Stimulated activated CD8-positive, alpha-beta memory T cell treated with anti-CD3 and anti-CD28 coated beads, Interleukin-15, amount 100 ng/mL, for 4 hours (primary cell): ENCODE data around the gene PAK1.
A peak's percentile ranks its signal among the peaks of the same experiment; 100 is the strongest.

Source experiments
- DNase-seq, 2 donors: peaks; one replicate each; pipeline ENCODE4 v3.0.0-alpha.2; 2020; ENCODE audit warnings: low read depth in 2 of 2

The PAK1 gene

GRCh38 chr11:77436969-77437368, 36.9 kb downstream of the PAK1 start:
- no peak for DNase-seq

DNA sequence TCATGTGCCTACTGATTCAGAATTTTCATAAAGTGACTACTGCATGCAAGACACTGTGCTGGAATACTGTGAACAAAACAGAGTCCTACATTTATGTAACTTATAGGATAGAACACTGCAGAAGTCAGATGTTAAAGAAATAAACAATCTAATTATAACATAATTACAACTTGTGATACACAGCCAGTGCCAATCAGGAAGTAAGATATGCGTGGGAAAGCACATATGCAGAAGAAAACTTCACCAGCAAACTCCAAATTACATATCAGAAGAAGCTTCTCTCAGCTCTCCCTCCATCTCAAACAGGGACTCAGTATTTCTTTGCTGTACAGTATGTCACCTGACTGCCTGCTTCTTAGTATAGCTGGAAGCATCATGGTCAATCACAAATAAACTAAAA, 37.4 kb downstream of the PAK1 start:
- DNase-seq: no peak

DNA sequence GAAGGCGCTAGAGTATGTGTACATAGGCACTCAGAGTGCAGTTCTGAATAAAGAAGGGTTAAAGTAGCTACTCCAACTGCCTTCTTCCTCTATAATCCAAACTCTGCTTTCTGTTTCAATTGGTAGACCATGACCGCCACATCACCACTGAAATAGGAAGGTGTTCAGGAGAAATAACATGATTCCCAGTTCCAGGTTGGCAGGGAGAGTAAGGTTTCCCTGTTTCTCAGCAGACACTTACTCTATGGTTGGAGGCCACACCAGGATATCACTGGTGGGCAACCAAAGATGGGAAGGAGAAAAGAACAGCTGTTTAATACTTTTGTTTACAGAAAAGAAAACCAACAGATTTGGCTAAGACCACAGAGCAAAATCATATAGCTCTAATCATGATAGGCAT, 37.9 kb downstream of the PAK1 start:
- no peak for DNase-seq

DNA sequence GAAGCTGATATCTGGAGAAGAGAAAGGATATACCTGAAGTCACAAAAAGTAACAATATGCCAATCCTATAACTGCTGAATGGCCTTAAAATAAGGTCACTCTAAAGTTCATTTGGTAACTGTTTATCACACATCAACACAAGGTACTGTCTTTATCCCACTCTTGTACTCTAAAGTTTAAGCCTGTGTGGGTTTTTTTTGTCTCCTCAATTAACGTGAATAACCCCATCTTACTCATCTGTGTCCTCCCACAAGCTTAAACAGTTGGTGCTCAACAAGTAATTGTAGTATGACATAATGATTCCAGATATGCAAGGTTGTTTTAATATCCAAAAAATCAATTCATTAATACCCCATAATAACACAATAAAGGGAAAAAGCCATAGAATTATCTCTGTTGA, 42.1 kb downstream of the PAK1 start:
- no peak for DNase-seq

GRCh38 chr11:77428598-77428997, 45.3 kb downstream of the PAK1 start:
- no peak for DNase-seq

DNA sequence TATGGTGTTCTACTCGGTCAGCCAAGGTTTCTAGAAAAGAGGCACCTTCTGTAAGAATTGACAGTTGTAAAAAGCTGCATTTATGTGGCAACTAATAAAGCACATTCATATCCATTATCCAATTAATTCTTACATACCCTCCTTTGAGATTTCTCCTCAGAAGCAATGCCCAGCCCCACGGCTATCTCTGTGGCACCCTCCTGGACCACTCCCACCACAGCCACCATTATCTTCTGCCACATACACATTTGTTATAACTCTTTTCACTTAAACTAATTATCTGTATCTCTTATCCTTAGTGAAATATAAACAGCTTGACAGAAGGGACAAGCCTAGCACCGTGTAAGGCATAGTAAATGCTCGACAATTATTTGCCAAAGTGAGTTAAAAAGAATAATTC, 48.5 kb downstream of the PAK1 start:
- no peak for DNase-seq

DNA sequence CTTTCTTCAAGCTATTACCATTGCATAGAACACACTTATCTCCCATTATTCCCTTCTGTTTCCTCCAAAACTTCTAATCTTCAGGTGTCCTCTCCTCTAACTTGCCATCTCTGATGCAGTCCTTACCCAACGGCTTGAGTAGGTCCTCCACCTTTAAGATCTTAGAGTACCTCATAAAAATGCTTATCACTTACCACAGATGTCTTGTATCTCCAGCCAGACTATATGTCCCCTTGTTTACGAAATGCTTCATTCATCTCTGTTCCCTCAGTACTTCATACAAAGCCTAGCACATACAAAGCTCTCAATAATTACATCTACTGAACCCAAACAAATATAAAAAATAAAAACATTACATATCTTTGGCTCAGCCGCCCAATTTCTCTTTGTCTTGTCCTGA, 49.2 kb downstream of the PAK1 start:
- no peak for DNase-seq

DNA sequence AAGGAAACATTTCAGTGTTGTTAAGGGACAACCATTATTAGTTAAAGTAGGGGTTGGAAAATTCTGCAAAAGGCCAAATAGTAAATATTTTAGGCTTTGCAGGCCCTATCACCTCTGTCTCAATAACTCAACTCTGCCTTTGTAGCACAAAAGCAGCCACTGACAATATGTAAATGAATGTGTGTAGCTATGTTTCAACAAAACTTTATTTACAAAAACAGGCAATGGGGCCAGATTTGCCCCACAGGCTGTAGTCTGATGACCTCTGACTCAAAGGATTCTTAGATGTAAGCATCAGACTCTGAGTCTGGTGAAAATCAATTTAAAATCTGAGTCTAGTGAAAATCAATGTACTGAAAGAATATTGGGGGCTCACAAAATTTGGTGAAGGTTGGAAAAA, 50.3 kb downstream of the PAK1 start:
- no peak for DNase-seq

GRCh38 chr11:77422687-77423086, 51.2 kb downstream of the PAK1 start:
- DNase-seq: no peak

DNA sequence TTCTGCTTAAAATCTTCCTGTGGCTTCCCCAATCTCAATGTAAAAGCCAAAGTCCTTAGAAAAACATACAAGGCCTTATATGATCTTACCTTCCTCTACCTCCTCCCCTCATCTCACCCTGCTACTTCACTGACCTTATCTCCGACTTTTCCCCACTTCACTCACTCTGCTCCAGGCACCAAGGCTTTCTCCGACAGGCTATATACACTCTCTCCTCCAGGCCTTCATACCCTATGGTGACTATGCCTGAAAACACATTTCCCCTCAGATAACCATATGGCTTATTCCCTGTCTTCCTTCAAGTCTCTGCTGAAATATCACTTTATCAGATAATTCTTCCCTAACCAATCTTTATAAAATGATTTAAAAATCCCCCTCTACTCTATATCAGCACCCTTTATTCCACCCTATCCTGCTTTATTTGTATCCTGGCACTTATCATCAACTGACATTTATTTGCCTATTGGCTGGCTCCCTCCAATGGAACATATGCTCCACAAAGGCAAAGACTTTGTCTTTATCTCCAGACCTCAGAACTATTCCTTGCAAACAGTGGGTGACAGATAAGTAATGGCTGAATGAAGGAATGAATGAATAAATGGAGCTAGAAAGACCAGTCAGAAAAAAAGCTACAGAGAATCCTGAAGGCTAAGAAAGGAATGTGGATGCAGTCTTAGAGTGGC, 52.7 kb downstream of the PAK1 start:
- no peak for DNase-seq

DNA sequence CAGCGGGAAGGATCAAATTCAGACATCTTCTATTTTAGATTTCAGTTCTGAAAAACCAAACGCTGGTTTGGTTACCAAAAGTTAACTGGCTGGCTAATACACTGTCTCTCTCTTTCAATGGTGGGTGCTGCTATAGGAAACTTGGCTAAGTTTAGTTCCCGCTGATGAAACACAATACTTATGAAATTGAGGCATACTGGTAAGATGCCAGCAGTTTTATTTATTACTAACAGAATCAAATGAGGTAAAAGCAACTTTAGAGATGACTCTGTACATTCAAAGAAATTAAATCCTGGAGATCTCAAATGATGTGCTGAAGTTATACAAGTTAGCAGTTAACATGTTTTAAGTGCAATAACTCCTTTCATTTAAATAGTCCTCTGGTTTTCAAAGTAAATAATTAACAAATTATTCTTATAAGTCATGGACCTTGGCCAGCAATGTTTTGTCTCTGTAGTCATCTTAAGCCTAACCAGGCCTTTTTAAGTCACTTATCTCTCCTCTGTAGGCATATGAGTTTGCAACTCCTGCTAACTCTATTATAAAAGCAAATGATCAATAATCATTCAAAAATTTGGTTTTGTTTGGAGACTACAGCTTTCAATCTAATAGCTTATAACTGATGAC, 54.8 kb downstream of the PAK1 start:
- DNase-seq: no peak

DNA sequence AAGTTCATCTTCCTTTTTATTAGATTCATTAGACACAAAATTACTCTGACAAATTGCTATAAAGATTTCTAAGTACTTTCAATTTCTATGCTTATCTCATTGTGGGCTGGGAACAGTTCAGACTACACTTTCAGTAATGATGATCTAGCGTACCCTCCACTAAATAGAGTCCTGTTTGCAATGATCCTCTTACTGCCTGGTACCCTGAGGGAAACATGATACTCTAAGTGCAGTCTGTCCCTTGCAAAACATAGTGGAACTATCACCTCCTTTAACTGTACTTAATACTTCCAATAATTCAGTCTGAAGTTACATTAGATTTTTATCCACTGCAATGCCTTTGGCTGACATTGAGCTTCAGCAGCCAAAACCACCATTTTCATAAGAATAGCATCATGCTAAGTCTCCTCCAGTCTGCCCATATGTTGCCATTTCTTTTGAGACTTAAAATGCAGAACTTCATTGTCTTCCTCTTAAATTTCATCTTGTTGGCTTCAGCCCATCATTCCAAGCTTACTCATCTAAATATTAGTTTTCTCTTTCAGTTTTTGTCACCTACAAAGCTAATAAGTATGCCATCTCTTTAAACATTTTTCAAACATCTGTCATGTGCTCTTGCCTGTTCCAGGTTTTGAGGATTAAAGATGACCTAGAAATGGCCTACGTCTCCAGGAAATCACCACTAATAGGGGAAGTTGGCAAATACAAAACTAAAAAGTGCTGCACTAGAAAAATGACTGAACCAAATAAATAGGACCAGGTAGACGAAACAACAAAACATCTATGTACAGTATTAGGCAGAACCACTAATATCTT, 55.5 kb downstream of the PAK1 start:
- DNase-seq: no peak

- no peak for DNase-seq
Observed at GRCh38 chr11:77416357-77416756, 57.5 kb downstream of the PAK1 start.

GRCh38 chr11:77413850-77414460, 59.9 kb downstream of the PAK1 start:
- DNase-seq: no peak

- no peak for DNase-seq
Observed at GRCh38 chr11:77412814-77413213, 61.1 kb downstream of the PAK1 start.

DNA sequence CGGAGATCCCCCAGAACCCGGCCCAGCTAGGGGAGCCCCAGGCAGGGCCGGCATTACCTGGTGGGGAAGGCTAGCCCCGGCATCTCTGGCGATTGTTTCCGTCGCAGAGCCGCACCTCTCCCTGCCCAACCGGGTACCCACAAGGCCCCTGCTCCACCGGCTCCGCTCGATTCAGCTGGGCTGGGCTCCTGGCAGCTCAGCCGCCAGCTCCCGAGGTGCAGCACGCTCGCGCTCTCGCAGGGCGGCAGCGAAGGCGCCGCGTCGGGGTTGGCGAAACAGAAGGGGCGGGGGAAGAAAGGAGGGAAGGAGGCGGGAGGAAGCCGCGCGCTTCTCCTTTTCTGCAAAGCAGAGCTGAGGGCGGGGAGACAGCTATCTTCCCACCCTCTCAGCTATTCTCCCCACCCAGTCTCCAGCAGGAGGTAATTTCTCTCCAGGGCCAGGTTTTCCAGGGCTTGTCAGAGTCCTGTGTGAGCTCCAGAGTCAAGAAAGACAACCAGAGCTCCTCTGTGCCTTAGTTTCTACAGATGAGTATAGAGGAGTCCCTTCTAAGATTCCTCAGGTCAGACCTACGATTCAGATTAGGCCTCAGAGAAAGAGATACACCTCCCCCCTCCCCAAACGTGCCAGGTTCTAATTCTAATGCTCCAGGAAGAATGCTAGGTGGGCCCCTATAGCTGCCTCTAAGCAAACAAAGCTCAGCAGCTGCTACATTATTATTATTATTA, 62.0 kb downstream of the PAK1 start:
- peak; percentile 52 to 53 for DNase-seq

GRCh38 chr11:77411137-77411707, 62.7 kb downstream of the PAK1 start:
- DNase-seq: no peak

- DNase-seq: no peak
Observed at GRCh38 chr11:77410076-77410827, 63.6 kb downstream of the PAK1 start.

DNA sequence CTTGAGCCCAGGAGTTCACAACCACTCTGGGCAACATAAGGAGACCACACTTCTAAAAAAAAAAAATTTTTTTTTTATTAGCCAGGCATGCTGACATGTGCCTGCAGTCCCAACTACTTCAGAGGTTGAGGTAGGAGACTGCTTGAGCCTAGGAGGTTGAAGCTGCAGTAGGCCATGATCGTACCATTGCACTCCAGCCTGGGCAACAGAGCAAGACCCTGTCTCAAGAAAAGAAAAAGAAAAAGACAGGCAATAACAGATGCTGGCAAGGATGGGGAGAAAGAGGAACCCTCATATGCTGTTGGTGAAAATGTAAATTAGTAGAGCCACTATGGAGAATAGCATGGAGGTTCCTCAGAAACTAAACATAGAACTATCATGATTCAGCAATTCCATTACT, 64.8 kb downstream of the PAK1 start:
- DNase-seq: no peak

GRCh38 chr11:77407613-77408012, 66.3 kb downstream of the PAK1 start:
- no peak for DNase-seq

- no peak for DNase-seq
Observed at GRCh38 chr11:77406396-77406795, 67.5 kb downstream of the PAK1 start.
